ENCODE data around the gene CDH8.

The CDH8 gene

GRCh38 chr16:62033065-62033464, 3.2 kb downstream of the CDH8 start:
- in situ Hi-C loops (cut with MboI; ENCODE audit: low sequenced_read_pairs) = no loop called here

GRCh38 chr16:62029947-62030346, 6.3 kb downstream of the CDH8 start:
- in situ Hi-C loops (cut with MboI; ENCODE audit: low sequenced_read_pairs) = no loop called here

- in situ Hi-C loops (cut with MboI; ENCODE audit: low sequenced_read_pairs) = no loop called here
Observed at GRCh38 chr16:62022688-62023087, 13.6 kb downstream of the CDH8 start.

GRCh38 chr16:62021161-62021581, 15.1 kb downstream of the CDH8 start:
- in situ Hi-C loops (cut with MboI; ENCODE audit: low sequenced_read_pairs) = no loop called here

GRCh38 chr16:62020681-62021080, 15.6 kb downstream of the CDH8 start:
- in situ Hi-C loops (cut with MboI; ENCODE audit: low sequenced_read_pairs) = no loop called here

GRCh38 chr16:62019851-62020250, 16.4 kb downstream of the CDH8 start:
- in situ Hi-C loops (cut with MboI; ENCODE audit: low sequenced_read_pairs) = no loop called here

- in situ Hi-C loops (cut with MboI; ENCODE audit: low sequenced_read_pairs) = no loop called here
Observed at GRCh38 chr16:62018301-62019060, 17.8 kb downstream of the CDH8 start.

GRCh38 chr16:62014319-62014923, 21.8 kb downstream of the CDH8 start:
- in situ Hi-C loops (cut with MboI; ENCODE audit: low sequenced_read_pairs) = no loop called here

- in situ Hi-C loops (cut with MboI; ENCODE audit: low sequenced_read_pairs) = no loop called here
Observed at GRCh38 chr16:62010186-62010585, 26.1 kb downstream of the CDH8 start.

GRCh38 chr16:61998460-61998859, 37.8 kb downstream of the CDH8 start:
- in situ Hi-C loops (cut with MboI; ENCODE audit: low sequenced_read_pairs) = no loop called here

GRCh38 chr16:61993108-61993507, 43.1 kb downstream of the CDH8 start:
- in situ Hi-C loops (cut with MboI; ENCODE audit: low sequenced_read_pairs) = no loop called here

GRCh38 chr16:61987474-61988012, 48.7 kb downstream of the CDH8 start:
- in situ Hi-C loops (cut with MboI; ENCODE audit: low sequenced_read_pairs) = no loop called here

GRCh38 chr16:61969077-61969382, 67.2 kb downstream of the CDH8 start:
- in situ Hi-C loops (cut with MboI; ENCODE audit: low sequenced_read_pairs) = no loop called here

- in situ Hi-C loops (cut with MboI; ENCODE audit: low sequenced_read_pairs) = no loop called here
Observed at GRCh38 chr16:61968242-61969076, 67.8 kb downstream of the CDH8 start.

GRCh38 chr16:61957075-61957855, 79.0 kb downstream of the CDH8 start:
- in situ Hi-C loops (cut with MboI; ENCODE audit: low sequenced_read_pairs) = no loop called here

GRCh38 chr16:61952841-61953240, 83.4 kb downstream of the CDH8 start:
- in situ Hi-C loops (cut with MboI; ENCODE audit: low sequenced_read_pairs) = no loop called here

GRCh38 chr16:61948414-61948813, 87.8 kb downstream of the CDH8 start:
- in situ Hi-C loops (cut with MboI; ENCODE audit: low sequenced_read_pairs) = no loop called here

GRCh38 chr16:61946019-61946418, 90.2 kb downstream of the CDH8 start:
- in situ Hi-C loops (cut with MboI; ENCODE audit: low sequenced_read_pairs) = no loop called here

GRCh38 chr16:61945511-61945910, 90.7 kb downstream of the CDH8 start:
- in situ Hi-C loops (cut with MboI; ENCODE audit: low sequenced_read_pairs) = no loop called here

- in situ Hi-C loops (cut with MboI; ENCODE audit: low sequenced_read_pairs) = no loop called here
Observed at GRCh38 chr16:61944004-61944403, 92.2 kb downstream of the CDH8 start.

- in situ Hi-C loops (cut with MboI; ENCODE audit: low sequenced_read_pairs) = no loop called here
Observed at GRCh38 chr16:61940611-61941010, 95.6 kb downstream of the CDH8 start.

All from HL-60/S4 treated with phorbol 12-myristate 13-acetate at 8.2 ng/mL for 4 days and 3 days (cell line).